Psoas muscle (tissue), 8 donors: ENCODE data around the gene RBMS3. TPM values are rescaled to one million over a fixed set of nuclear protein-coding genes. Genes with fewer than 3 reads are reported as not detected.

Experiments
- ATAC-seq, 4 donors: fragments of 200-7000 bp; cut with Tn5 transposase; one replicate each; pipeline ENCODE4 v1.9.1; 2020; ENCODE audit warnings: moderate library complexity in 3 of 4, mild to moderate bottlenecking in 2 of 4
- DNase-seq, 2 donors: peaks; one replicate each; pipeline ENCODE4 v3.0.0-alpha.2; 2020
- H3K27ac ChIP-seq: fragments of 200-600 bp; one replicate; pipeline ENCODE4 v1.8.0; 2022
- H3K27me3 ChIP-seq, 3 donors: fragments of 200-600 bp in 1 of 3; one replicate each; pipeline versions ENCODE4 v1.6.1 to v1.8.0; 2013 to 2022; ENCODE audit warnings: low read length in 2 of 3, mild to moderate bottlenecking in 2 of 3, moderate library complexity in 1 of 3; ENCODE audit not compliant: insufficient read depth in 3 of 3
- H3K36me3 ChIP-seq, 2 donors: fragments of 200-600 bp in 1 of 2; one replicate each; pipeline versions ENCODE4 v1.6.1 to v1.8.0; 2013 to 2022; ENCODE audit warnings: low read depth in 1 of 2, mild to moderate bottlenecking in 1 of 2, moderate library complexity in 1 of 2; ENCODE audit not compliant: insufficient read depth in 1 of 2
- H3K4me1 ChIP-seq: fragments of 200-600 bp; one replicate; pipeline ENCODE4 v1.8.0; 2022
- H3K4me3 ChIP-seq: fragments of 200-600 bp; one replicate; pipeline ENCODE4 v1.8.0; 2022; ENCODE audit warnings: mild to moderate bottlenecking
- H3K9me3 ChIP-seq: fragments of 200-600 bp; one replicate; pipeline ENCODE4 v1.8.0; 2022
- CTCF ChIP-seq: fragments of 200-600 bp; IDR thresholded peaks from one replicate; pipeline ENCODE4 v1.8.0; 2022; ENCODE audit warnings: antibody characterized with exemption
- WGBS, 3 donors: extraction: QIAGEN DNeasy Blood & Tissue Kit; methylation state at CpG; one replicate each; pipeline versions ENCODE4 v1.1.6 to v1.1.7; 2013; 5-methylcytosine and 5-hydroxymethylcytosine counted together
- intact Hi-C, 2 donors: fragments of 100-400 bp; cut with DNase I; formaldehyde crosslinking; loops; one replicate each; pipeline versions ENCODE4 v1.11.0 to v1.14.2; 2022
- polyA plus RNA-seq, 3 donors: library from polyadenylated mRNA; stranded (reverse); fragments of 200-250 nt; gene quantifications; one replicate each; pipeline ENCODE4 v1.2.3, GENCODE V29; 2013
- total RNA-seq, 4 donors: library from RNA; stranded (reverse); fragmentation: NEBNext Ultra II Directional in 2 of 4; extraction: Animal tissue kit (Norgen Biotek cat#: 25700) in 2 of 4; gene quantifications; one replicate each; pipeline versions ENCODE4 v1.2.1 to v1.2.4, GENCODE V29; 2021 to 2023
- donor health status: healthy with polysubstance abuse.
- donor health status: DM: no; HTN: no; CAD: no; lungs with moderate emphysema.
- donor health status: Bipolar disorder and iron deficiency.
- donor health status: healthy.
- donor health status: DM: yes; HTN: yes; CAD: no.
- donor health status: DM: no; HTN: no; CAD: no.
- donor health status: DM: no; HTN: no; CAD: no.
- donor health status: DM: yes; HTN: yes; CAD: no.

RBMS3 gene
- total and polyA plus RNA-seq, 7 donors = 3.8 to 34.5 (median 23.5) TPM

- no peak for TF ChIP-seq CTCF
- 89 to 93% (median 93%) methylated on average over 1 of the region's 1 CpG for WGBS, 3 donors
- Histone ChIP-seq H3K4me1 (no peaks in the 10 kb centered on the region), H3K9me3 (no peaks in the 10 kb centered on the region), H3K27me3 (no peaks in the 10 kb centered on the region), H3K4me3 (no peak overlapping the region), H3K27ac (no peak overlapping the region), H3K36me3 (peaks cover 0 to 8% of the 10 kb centered on the region in 2 donors)
- ATAC-seq (no peak), DNase-seq (no peak)
- intact Hi-C loops = no loop called here
Measured at GRCh38 chr3:29958816-29959215, 677.9 kb downstream of the RBMS3 start.

GRCh38 chr3:29971895-29972294, 691.0 kb downstream of the RBMS3 start:
- TF ChIP-seq CTCF = no peak
- ATAC-seq = no peak
- Histone ChIP-seq H3K27ac (no peak overlapping the region), H3K4me3 (no peak overlapping the region), H3K27me3 (no peaks in the 10 kb centered on the region), H3K36me3 (no peaks in the 10 kb centered on the region), H3K9me3 (peaks cover 3% of the 10 kb centered on the region), H3K4me1 (no peaks in the 10 kb centered on the region)
- intact Hi-C loops = no loop called here
- 31 to 34% (median 34%) methylated on average over 2 of the region's 2 CpGs for WGBS, 3 donors
- DNase-seq = no peak

- Histone ChIP-seq H3K4me3 (no peak overlapping the region), H3K36me3 (no peaks in the 10 kb centered on the region), H3K27ac (no peak overlapping the region), H3K9me3 (peaks cover 3% of the 10 kb centered on the region), H3K27me3 (no peaks in the 10 kb centered on the region), H3K4me1 (no peaks in the 10 kb centered on the region)
- intact Hi-C loops = no loop called here
- TF ChIP-seq CTCF = no peak
- DNase-seq (no peak), ATAC-seq (no peak)
- 22 to 30% (median 29%) methylated on average over 3 of the region's 3 CpGs for WGBS, 3 donors
Measured at GRCh38 chr3:29972320-29972993, 691.6 kb downstream of the RBMS3 start.

GRCh38 chr3:29973763-29974162, 692.9 kb downstream of the RBMS3 start:
- H3K36me3 ChIP-seq = no peaks in the 10 kb centered on the region

More at GRCh38 chr3:29973763-29974162, 692.9 kb downstream of the RBMS3 start:
- TF ChIP-seq CTCF = no peak
- 90 to 95% (median 92%) methylated on average over 1 of the region's 1 CpG for WGBS, 3 donors
- no peaks in the 10 kb centered on the region for H3K27me3 ChIP-seq
- H3K27ac ChIP-seq = no peak overlapping the region
- no peak overlapping the region for H3K4me3 ChIP-seq
- intact Hi-C loops = no loop called here
- H3K4me1 ChIP-seq = no peaks in the 10 kb centered on the region
- DNase-seq (no peak), ATAC-seq (no peak)
- H3K9me3 ChIP-seq = peaks cover 3% of the 10 kb centered on the region
